ENCODE measurements around the gene MAN2A1.

Gene MAN2A1

DNA sequence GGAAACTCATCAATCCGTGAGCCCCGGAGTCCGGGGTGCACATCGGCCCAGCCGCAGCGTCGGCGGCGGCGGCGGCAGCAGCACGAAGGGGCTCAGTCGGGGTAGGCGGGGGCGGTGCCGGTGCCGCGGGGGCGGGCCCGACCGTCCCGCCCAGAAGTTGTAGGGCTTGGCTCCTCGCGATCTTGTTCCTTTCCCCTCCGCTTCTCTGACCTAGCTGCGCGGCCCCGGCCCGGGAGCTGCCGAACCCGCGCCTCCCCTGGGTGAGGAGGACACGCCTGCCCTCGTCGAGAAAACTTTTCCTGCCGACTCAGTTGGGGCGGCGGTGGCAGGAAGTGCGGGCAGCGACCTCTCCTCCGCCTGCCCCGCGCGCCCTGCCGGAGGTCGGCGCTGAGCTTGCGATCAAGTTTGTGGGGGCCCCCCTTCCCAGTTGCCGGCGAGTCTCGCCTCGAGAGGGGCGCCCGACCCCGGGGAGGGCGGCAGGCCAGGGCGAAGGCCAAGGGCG is at the start of gene MAN2A1:
Gene MAN2A1 (plus strand): TSS at position 188 of the 502 bp plus-strand sequence. CDS start 491 bp downstream, outside the sequence.
- DNase-seq (ENCODE audit: low read depth in 1 of 2, low spot score in 1 of 2): peak; percentile 63

DNA sequence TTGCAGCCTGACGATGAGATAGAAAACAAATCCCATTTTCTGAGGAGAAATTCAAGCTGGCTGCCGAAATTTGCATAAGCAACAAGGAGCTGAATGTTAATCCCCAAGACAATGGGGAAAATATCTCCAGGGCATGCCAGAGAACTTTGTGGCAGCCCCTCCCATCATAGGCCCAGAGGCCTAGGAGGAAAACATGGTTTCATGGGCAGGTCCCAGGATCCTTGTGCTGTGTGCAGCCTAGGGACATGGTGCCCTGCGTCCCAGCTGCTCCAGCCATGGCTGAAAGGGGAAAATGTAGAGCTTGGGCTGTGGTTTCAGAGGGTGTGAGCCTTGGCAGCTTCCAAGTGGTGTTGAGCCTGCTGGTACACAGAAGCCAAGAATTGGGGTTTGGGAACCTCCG is 48.8 kb upstream of the MAN2A1 start:
- no peak for DNase-seq (ENCODE audit: low read depth in 1 of 2, low spot score in 1 of 2)

DNA sequence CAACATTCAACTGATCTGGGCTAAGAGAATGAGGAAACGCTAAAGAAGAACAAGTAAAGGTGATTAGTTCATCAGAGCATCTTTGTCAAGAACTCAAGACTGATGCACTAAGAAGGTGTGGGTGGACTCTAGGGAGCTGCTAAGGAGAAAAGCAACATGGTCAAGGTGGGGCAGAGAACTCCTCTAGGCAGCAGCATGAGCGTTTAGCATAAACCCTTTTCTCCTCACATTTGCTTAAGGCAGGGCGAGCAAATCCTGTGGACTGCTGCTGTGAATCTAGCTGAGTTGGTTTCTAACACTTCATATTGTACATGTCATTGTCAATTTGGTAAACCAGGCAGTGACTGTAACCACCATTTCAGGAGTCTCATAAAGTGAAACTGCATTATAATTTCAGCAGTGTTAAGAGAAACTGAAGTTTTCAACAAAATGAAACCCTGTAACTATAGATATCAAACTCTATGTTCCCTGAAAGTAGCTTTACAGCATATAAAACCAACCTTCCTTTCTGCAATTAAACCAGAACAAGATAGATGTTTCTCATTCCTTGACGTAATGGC is 45.9 kb upstream of the MAN2A1 start:
- DNase-seq (ENCODE audit: low read depth in 1 of 2, low spot score in 1 of 2): no peak

DNA sequence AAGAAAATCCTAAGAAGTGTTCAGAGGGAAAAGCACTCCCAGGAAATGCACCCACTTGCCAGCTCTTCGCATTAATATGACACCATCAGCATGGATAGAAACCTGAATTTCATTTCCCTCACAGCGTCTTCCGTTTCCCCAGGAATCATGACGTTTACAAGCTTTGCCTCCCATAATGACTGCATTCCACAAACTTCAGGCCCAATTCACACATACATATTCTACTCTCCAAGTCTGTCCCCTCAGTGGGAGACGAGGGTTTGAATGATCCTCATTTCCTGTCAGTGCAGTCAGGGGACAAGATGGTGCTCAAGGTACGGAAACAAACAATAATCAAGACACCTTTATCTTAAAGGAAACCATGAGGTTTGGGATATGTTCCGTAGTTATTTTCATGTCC is 44.9 kb upstream of the MAN2A1 start:
- DNase-seq (ENCODE audit: low read depth in 1 of 2, low spot score in 1 of 2): no peak

- DNase-seq (ENCODE audit: low read depth in 1 of 2, low spot score in 1 of 2): no peak
Measured at GRCh38 chr5:109645707-109646192, 44.0 kb upstream of the MAN2A1 start.

DNA sequence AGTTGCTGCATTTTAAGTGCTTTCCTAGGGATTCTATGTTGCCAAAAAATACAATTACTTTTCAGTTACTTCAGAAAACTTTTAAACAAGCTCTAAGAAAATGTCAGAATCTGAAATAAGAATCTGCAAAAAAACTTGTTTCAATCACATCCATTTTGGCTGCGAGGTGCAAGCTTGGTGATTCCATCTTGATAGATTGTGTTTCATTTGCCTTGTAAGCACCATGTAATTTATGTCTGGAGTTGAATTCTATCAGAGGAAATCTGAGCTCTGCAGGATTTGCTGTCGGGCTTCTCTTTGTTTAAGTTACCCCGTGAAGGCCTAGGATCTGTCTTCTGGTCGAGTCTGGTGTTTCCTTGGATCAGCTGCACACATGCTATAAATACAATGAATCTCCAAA is 40.4 kb upstream of the MAN2A1 start:
- no peak for DNase-seq (ENCODE audit: low read depth in 1 of 2, low spot score in 1 of 2)

DNA sequence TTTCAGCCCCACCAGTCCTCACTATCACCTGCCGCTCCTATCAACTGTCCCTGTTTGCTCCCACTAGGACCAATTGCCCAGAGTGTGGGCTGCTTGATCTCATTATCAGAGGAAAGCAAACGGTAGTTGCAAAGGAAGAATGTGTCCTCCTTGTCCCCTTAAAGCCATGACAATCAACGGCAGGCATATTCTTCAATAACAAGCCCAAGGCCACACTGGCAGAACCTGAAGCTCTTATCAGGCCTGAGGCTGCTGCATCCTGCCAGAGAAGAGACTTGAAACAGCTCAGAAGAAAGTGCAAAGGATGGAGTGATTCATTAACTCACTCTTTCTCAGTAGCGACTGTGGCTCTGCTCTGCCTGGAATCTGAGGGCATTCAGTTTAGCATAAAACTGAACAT is 39.2 kb upstream of the MAN2A1 start:
- DNase-seq (ENCODE audit: low read depth in 1 of 2, low spot score in 1 of 2): no peak

GRCh38 chr5:109652096-109652495 is 37.6 kb upstream of the MAN2A1 start:
- no peak for DNase-seq (ENCODE audit: low read depth in 1 of 2, low spot score in 1 of 2)

DNA sequence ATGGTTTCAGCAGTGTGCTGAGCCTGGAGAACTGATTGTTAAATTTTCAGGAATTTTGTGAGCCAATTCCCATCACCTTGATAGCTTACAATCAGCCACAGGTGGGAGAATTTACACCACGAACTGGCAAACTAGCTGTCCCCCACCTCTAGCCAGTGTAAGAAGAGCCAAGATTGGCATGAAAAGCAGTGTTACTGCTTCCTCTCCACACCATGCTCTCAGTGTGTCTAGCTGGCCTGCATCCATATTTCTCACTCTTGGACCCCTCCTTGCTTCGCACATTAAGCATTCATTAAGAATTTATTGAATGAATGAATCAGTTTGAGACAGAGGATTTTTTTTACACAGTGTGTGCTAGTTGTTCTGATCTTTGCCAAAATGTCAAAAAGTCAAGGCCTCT is 36.7 kb upstream of the MAN2A1 start:
- no peak for DNase-seq (ENCODE audit: low read depth in 1 of 2, low spot score in 1 of 2)

DNA sequence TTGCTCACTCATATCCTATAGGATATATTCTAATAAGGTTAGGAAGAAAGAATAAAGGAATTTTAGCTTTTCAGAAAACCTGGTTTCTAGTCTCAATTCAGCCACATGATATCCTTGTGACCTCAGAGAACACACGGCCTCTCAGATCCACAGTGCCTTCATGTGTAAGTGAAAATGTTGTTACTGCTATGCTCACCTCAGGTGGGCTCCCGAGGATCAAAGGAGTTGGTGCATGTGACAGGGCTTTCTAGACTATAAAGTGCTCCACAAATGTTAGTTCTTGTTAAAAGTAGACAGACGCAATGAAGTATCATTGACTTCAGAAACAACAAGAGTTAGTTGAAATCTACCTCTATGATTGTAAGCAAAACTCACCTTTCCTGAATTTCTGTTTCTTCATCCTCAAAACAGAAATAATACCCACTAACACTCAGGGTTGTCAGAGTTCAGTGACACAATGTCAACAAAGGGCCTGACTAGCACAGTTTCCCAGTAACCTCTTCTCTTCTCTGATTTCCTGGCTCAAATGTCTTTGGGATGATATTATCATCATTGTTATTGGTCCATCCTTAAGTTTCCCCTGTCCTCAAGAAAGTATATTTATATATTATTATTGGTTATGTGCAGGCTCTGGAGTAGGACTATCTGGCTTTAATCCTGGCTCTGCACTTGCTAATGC is 36.0 kb upstream of the MAN2A1 start:
- DNase-seq (ENCODE audit: low read depth in 1 of 2, low spot score in 1 of 2): no peak

- DNase-seq (ENCODE audit: low read depth in 1 of 2, low spot score in 1 of 2): no peak
Measured at GRCh38 chr5:109654455-109654854, 35.3 kb upstream of the MAN2A1 start.

- no peak for DNase-seq (ENCODE audit: low read depth in 1 of 2, low spot score in 1 of 2)
Measured at GRCh38 chr5:109655841-109656240, 33.9 kb upstream of the MAN2A1 start.

DNA sequence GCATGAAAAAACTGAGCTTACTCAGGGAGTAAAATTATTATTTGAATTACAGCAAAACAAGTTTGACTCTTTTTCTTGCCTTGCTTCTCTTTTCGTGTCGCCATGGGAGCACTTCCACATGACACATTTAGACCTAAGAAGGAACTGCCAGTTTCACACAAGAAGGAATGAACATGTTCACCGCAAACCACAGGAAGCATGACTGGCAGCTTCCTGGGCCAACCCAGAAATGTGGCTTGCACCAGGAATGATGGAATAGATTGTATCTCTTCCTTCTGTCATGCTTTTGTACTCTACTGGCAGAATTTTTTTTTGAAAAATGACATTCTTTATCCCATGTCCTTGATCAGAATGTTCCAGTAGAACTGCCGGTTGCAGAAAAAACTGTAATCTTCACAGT is 32.9 kb upstream of the MAN2A1 start:
- DNase-seq (ENCODE audit: low read depth in 1 of 2, low spot score in 1 of 2): peak in 1 of 2 donors; percentile 29

GRCh38 chr5:109659901-109660300 is 29.8 kb upstream of the MAN2A1 start:
- DNase-seq (ENCODE audit: low read depth in 1 of 2, low spot score in 1 of 2): no peak

DNA sequence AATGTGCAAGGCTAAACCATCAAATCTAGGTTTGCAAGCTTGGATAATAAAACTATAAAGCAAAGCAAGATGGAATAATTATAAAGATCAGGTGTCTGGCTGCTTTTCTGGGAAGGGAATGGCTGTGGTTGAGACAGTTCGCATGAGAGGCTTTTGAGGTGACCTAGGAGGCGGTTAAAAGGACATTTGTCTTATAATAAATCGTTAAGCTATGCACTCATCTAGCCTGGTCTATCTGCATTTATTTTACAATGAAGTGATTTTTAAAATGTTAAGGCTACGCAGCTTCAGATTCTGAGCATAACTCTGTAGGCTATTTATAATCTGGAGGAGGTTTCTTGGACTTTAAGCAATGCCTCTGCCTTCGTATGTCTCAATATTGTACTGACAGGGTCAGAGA is 29.4 kb upstream of the MAN2A1 start:
- no peak for DNase-seq (ENCODE audit: low read depth in 1 of 2, low spot score in 1 of 2)

GRCh38 chr5:109668237-109668636 is 21.5 kb upstream of the MAN2A1 start:
- no peak for DNase-seq (ENCODE audit: low read depth in 1 of 2, low spot score in 1 of 2)

GRCh38 chr5:109668668-109669422 is 20.9 kb upstream of the MAN2A1 start:
- DNase-seq (ENCODE audit: low read depth in 1 of 2, low spot score in 1 of 2): no peak

DNA sequence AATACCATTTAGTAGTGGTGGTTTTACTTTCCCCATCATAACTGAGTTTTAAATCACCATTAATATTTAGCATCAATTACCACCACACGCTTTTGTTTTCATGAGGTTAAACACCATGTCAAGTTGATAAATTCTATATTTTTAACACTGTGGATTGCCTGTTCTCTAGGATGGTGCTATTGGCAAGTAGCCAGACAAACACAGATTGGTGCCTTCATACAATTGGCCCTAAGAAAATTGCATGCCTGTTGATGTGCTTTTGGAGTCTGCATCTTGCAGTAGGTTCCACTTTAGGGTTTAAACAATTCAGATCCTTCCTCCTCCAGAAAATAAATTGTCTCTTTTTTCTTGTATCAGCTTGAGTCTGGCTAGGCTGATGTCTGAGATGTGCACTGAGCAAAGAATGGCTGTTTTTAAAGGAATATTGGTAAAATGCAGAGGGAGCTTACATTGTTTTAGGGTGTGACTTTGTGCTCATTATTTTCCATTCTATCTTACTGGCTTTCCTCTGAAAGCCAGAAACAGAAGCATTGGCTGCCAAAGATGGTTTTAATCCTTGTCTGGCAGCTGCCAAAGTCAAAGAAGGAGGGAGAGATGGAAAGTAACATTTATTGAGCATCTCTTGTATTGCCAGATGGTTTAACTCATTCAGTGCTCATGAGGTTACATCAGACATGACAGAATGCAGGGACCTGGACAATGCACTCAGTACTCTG is 19.6 kb upstream of the MAN2A1 start:
- DNase-seq (ENCODE audit: low read depth in 1 of 2, low spot score in 1 of 2): no peak

DNA sequence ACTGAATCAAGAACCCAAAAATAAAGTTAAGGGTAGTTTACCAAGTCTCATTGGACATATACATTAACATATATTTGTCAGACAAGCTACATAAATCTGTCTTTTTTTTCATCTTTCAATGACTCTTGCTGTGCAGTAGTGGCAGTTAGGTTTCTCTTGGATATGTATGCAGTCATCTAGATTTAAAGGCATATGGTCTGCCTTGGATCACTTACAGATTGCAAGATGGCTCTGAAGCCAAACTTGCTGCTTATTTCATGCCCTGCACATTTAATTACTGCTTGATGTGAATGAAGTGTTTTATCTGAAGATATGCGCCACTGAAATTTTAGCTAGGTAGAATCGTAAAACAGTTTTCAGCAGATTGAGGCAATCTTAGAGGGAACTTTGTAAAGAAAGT is 18.6 kb upstream of the MAN2A1 start:
- no peak for DNase-seq (ENCODE audit: low read depth in 1 of 2, low spot score in 1 of 2)

DNA sequence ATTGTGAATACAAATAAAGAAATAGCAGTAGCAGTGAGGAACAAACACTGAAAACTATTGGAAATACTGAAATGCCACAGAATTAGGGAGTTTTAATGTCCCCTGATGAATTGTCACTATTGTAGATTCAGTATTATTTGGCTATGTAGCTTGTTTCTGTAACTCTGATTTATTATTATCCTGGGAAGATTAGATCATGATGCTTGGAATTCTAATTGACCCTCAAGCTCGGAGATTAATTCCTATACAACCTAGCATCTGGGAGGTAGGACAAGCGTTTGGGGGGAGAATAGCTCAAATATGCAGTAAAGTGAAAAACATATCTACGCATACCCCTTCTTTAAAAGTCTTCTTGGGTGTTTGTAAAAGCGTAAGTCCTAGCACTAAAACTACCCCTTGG is 15.1 kb upstream of the MAN2A1 start:
- no peak for DNase-seq (ENCODE audit: low read depth in 1 of 2, low spot score in 1 of 2)

- DNase-seq (ENCODE audit: low read depth in 1 of 2, low spot score in 1 of 2): no peak
Measured at GRCh38 chr5:109676920-109677319, 12.8 kb upstream of the MAN2A1 start.

Measured in activated CD4-positive, alpha-beta T cell treated with anti-CD3 and anti-CD28 coated beads, Interleukin-2, amount 50 U/mL, for 24 hours (primary cell).